GM18520 (cell line): ENCODE measurements around the gene L1TD1.
"Not testable (repeated sequence)": the region's sequence is repeated elsewhere in the genome, so short reads cannot be mapped to it uniquely, and the experiment has no call there.

Experiments used
- ATAC-seq: cut with Tn5 transposase; IDR thresholded peaks from one replicate; pipeline ENCODE4 v1.9.1; 2021; ENCODE audit not compliant: unreplicated experiment

Gene L1TD1

DNA sequence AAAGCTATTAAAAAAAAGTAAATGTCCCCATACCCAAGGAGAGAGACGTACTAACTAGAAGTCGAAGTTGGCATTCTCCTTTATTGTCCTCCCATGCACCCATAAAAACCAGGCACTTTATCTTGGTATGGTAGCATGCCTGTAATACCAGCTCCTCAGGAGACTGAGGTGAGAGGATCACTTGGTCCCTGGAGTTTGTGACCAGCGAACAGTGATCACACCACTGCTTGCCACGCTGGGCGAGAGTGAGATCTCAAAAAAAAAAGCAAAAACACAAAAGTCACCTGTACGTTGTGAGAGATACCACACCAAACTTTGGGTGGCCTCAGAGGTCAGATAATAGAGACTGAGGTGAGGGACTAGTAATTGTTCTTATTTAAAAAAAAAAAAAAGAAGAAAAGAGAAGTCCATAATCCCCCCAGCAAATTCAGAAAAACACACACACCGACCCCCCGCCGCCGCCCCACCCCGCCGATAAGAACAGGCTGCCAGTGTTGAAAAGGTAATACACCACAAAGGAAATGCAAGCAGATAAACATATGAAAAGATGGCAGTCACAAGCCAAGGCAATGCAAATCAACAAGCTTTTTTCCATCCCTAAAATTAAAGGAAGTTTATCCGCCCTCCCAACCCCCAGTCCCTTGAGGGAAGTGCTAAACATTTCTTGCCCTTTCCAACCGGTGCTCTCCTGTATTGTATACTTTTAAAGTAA, 3.6 kb downstream of the L1TD1 start:
- no peak for ATAC-seq

DNA sequence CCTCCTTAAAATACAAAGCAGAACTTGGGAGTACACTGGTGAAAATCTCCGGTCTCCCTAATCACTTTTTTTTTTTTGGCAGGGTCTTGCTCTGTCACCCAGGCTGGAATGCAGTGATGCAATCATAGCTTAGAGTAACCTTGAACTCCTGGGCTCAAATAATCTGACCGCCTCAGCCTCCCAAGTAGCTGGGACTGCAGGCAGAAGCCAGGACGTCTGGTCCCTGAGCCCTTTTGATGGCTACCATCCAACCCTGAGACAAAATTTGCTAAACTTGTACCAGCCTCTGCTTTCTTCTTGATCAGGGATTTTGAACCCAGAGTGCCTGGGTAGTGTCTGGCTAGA, 4.1 kb downstream of the L1TD1 start:
- ATAC-seq, result no peak

DNA sequence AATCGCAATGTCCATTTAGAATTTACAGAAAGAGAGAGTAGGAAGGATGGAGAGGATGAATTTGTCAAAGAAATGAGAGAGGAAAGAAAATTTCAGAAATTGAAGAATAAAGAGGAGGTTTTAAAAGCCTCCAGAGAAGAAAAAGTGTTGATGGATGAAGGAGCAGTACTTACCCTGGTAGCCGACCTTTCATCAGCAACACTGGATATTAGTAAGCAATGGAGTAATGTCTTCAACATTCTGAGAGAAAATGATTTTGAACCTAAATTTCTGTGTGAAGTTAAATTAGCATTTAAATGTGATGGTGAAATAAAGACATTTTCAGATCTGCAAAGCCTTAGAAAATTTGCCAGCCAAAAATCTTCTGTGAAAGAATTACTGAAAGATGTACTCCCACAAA, 12.5 kb downstream of the L1TD1 start:
- ATAC-seq, result no peak

DNA sequence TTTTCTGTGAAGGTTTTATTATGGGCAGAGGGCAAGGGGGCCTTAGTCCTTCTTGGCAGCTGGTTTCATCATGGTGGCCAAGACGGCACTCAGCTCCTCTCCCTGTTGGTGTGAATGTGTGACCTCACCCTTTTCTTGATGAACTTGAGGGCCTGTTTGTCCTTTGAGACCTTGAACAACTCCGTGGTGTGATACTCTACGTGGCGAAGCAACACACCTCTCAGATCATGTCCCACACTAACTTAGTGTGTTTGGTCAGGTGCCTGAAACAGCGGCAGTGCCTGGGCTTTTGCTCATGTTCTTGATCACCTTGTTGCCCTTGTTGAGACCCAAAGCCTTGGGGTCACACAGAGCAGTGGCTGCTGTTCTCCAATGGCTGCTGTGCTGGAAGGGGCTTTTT, 13.4 kb downstream of the L1TD1 start:
- no peak for ATAC-seq

DNA sequence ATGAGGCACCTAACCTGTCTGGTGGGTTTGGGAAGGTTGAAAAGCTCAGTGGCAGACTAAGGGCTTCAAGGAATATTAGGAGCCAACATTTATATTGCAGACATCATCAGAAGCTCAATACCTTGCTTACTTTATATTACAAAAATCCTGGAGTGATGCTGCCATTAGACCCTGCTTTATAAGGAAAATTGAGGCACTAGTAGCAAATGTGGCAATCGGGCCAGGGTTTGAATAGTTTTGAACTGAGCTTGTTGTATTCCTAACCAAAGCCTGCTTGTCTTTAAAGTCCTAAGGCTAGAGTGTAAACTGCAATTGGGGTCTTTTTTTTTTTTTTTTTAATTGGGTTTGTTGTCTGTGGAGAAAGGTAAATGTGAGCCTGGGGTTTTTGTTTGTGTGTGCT, 14.3 kb downstream of the L1TD1 start:
- ATAC-seq, result no peak

DNA sequence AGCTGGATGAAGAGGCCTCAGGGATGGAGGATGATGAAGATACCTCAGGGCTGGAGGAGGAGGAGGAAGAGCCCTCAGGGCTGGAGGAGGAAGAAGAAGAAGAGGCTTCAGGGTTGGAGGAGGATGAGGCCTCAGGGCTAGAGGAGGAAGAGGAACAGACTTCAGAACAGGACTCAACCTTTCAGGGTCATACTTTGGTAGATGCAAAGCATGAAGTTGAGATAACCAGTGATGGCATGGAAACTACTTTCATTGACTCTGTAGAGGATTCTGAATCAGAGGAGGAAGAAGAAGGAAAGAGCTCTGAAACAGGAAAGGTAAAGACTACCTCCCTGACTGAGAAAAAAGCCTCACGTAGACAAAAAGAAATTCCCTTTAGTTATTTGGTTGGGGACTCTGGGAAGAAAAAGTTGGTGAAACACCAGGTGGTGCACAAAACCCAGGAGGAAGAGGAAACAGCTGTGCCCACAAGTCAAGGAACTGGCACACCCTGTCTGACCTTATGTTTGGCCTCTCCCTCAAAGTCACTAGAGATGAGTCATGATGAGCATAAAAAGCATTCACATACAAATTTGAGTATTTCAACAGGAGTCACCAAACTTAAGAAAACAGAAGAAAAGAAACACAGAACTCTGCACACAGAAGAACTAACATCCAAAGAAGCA, 15.4 kb downstream of the L1TD1 start:
- ATAC-seq, result no peak

DNA sequence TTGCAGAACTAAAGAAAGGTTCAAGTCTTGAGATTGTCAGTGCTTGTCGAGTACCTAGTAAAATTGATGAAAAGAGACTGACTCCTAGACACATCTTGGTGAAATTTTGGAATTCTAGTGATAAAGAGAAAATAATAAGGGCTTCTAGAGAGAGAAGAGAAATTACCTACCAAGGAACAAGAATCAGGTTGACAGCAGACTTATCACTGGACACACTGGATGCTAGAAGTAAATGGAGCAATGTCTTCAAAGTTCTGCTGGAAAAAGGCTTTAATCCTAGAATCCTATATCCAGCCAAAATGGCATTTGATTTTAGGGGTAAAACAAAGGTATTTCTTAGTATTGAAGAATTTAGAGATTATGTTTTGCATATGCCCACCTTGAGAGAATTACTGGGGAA, 16.3 kb downstream of the L1TD1 start:
- ATAC-seq, result no peak

DNA sequence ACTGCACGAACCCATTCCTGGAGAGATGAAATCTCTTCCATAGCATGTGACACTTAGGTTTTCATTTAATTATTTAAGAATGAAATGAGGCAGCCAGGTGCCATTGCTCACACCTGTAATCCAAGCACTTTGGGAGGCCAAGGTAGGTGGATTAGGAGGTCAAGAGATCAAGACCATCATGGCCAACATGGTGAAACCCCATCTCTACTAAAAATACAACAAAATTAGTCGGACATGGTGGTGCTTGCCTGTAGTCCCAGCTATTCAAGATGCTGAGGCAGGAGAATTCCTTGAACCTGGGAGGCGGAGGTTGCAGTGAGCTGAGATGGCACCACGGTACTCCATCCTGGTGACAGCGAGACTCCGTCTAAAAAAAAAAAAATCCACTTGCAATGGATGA, 17.8 kb downstream of the L1TD1 start:
- ATAC-seq, result no peak

DNA sequence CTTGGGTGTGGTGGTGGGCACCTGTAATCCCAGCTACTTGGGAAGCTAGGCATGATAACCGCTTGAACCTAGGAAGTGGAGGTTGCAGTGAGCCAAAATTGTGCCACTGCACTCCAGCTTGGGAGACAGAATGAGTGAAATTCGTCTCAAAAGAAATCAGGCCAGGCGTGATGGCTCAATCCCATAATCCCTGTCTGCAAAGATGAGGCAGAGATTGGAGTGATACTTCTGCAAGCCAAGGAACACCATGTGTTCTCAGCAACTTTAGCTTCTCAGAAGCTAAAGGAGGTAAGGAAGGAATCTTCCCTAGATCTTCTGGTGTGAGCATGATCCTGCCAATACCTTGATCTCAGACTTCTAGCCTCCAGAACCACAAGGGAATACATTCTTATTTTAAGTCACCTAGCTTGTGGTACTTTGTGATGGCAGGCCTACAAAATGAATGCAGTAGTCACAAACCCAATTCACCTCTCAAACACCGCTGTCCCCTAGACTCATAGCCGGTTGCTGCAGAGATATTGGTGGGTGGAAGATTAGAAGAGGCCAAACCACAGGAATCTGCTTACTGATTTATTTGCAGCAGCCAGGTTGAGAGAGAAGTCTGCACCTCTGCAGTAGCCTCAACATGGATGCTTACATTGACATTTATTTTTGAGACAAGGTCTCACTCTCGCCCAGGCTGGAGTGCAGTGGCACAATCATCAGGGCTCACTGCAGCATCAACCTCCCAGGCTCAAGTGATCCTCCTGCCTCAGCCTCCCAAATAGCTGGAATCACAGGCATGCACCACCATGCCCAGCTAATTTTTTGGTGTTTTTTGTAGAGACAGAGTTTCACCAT, 18.6 kb downstream of the L1TD1 start:
- ATAC-seq, result no peak

DNA sequence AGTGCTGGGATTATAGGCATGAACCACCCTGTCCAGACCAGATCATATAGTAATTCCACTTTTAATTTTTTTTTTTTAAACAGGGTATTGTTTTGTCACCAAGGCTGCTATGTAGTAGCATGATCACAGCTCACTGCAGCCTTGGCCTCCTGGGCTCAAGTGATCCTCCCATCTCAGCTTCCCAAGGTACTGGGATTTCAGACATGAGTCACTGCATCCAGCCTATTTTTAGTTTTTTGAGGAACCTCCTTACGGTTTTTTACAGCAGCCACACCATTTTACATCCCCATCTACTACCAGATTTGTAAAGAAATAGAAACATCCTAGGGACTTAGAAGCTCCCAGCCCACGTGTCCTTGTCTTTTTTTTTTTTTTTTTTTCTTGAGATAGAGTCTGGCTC, 24.0 kb downstream of the L1TD1 start:
- ATAC-seq, result no peak

DNA sequence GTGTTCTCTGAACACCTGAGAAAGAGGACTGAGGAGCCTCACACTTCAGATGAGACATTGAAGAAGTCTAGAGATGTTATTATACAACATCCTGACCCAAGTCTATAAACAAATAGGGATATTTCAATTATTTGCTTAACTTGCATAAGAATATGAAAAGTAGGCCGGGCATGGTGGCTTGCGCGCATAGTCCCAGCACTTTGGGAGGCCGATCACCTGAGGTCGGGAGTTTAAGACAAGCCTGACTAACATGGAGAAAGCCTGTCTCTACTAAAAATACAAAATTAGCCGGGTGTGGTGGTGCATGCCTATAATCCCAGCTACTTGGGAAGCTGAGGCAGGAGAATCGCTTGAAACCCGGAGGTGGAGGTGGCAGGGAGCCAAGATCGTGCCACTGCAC, 25.8 kb downstream of the L1TD1 start:
- not testable (repeated sequence) for ATAC-seq

DNA sequence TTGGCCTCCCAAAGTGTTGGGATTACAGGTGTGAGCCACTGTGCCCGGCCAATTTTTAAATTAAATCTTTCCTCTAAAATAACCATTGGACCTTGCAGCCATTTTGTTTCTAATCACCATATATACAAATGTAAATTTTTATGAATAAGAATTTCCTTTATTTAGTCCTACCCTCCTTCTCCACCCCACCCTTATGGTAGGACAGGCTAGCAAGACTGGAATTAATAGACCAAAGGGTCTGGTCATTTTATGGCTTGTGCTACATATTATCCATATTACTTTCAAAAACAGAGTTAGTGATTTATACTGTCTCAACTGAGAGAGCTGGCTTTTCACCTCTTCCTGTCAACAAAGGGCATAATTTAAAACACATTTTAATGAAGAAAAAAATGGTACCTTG, 26.5 kb downstream of the L1TD1 start:
- no peak for ATAC-seq

DNA sequence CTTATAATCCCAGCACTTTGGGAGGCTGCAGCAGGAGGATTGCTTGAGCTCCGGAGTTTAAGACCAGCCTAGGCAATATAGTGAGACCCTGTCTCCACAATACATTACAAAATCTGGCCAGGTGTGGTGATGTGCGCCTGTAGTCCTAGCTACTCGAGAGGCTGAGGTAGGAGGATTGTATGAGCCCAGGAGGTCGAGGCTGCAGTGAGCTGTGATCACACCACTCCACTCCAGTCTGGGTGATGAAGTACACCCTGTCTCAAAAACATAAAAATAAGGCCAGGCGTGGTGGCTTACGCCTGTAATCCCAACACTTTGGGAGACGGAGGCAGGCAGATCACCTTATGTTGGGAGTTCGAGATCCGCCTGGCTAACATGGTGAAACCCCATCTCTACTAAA, 27.7 kb downstream of the L1TD1 start:
- no peak for ATAC-seq

DNA sequence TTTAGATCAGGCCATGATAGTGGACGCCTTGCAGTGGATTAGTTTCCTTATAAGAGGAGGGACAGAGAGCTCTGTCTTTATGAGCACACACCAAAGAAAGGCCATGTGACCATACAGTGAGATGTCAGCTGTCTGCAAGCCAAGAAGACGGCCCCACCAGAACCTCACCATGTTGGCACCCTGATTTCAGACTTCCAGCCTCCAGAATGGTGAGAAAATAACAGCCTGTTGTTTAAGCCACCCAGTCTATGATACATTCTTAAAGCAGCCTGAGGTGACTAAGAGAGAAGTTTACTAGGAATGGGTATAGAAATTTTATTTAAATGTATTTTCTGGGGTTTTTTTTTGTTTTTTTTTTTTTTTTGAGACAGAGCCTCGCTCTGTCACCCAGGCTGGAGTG, 29.5 kb downstream of the L1TD1 start:
- ATAC-seq, result no peak

DNA sequence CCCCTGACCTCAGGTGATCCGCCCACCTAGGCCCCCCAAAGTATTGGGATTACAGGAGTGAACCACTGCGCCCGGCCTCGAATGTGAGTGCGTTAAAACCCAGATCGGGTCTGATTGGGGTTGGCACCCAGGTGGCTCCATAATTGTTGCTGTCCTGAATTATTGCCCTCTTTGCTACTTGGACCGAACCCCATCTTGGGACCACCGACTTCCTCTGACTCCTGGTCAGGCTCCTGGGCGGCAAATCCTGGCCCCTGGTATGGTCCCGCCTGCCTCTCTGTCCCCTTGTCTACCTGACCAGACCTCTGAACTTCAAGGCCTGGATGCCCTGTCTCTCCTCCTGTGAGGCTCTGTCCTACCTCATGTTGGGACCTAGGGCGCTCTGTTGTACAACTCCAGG, 32.8 kb downstream of the L1TD1 start:
- no peak for ATAC-seq

DNA sequence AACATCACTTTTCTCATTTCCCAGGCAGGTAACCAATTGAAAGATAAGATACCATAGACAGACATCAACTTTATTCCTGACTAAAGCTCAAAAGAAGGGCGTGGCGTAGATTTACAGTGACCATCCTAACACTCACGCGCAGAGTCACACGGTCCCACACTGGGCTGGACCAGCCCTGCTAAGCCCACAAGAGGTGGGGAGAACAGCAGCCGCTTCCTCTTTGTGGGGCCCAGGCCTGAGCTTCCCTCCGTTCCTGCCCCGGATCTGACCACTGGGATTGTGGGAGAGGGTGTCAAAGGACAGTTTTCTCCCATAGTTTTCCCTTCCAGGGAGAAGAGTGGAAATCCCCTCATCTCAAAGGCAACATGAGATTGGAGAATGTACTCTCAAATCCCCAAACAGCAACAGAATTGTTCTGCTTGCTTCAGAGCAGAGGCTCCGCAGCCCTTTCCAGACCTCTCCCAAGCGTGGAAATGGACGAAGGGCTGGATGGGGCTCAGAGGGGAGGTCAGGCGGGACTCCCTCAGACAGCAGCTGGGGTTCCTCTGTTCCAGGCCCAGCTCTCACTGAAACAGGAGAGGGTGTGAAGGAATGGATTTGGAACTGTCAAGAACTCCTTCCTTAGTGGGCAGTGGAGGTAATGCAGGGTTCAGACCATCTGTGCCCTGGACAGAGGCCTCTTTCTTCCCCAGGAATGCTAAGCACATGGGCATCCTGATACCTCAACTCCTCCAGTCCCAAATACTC, 33.7 kb downstream of the L1TD1 start:
- ATAC-seq, result no peak

DNA sequence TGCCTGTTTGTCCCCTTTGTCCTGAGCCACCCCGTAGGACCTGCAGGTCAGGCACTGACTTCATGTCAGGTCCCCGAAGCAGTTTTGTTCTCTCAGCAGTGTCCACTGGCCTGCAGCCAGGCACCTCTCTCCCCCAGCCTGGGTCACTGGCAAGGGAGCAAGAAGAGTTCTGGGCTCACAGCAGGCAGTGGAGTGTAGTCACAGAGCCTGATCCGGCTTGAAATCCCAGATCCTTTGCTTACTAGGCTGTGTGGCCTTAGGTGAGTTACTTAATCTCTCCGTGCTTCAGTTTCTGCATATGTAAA, 34.2 kb downstream of the L1TD1 start:
- no peak for ATAC-seq

DNA sequence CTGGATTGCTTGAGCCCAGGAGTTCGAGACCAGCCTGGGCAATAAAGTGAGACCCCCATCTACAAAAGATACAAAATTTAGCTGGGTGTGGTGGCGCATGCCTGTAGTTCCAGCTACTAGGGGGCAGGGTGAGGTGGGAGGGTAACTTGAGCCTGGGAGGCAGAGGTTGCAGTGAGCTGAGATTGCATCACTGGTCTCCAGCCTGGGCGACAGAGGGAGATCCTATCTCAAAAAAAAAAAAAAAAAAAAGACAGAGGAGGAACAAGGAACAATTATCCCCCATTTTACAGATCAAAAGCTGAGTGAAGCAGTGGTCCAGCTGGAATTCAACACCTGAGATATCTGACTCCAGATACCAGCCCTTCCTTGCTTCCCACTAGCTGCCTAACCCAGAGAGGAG, 34.8 kb downstream of the L1TD1 start:
- ATAC-seq, result no peak

DNA sequence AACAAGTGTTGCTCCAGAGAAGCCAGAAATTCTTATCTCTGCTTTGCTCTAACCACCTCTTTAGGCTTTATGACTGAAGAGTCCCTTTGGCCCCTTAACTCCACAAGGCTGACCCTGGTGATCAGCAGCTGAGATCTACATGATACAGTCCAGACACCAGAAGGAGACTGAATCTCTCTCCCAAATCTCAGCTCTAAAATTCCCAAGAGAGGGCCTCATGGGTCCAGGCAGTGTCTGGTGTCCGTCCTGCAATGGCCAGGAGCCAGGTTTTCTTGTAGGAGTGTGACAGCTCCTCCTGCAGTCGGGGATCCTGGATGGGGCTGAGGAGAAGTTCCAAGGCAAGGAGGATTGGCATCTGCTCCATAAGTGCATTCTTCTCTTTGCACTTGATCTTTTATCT, 35.3 kb downstream of the L1TD1 start:
- ATAC-seq, result no peak

DNA sequence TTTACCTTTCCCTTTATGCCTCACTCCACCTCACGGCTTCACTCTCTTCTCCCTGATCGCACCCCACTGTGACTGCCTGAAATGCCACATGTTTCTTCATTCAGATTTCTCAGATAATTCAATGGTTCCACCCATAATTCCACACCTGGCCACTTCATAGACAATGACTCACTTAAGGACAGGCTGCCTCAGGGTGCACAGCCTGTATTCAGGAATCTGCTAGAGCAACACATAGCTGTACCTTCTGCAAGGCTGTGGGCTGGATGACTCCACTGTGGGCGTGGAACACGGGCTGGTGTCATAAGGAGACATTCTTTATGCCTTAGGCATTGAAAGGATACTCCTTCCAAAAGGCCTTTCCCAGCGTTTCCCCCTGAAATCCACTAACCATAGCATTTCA, 36.1 kb downstream of the L1TD1 start:
- no peak for ATAC-seq

DNA sequence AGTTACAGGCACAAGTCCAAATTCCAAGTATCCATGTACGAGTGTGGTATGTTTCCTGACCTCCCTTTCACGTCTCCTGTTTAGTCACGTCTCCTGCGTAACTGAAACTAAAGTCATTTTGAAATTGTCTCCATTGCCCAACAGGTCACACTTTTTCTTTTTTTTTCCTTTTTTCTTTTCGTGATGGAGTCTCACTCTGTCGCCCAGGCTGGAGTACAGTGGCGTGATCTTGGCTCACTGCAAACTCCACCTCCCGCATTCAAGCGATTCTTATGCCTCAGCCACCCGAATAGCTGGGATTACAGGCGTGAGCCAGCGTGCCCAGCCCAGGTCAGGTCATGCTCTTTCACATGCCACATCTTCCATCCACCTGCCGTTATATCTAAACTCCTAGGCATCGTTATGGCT, 38.2 kb downstream of the L1TD1 start:
- no peak for ATAC-seq
